ENCODE data around the gene RANBP3. TPM values are rescaled to one million over a fixed set of nuclear protein-coding genes. Genes with fewer than 3 reads are reported as not detected.

The RANBP3 gene
- total and polyA plus RNA-seq, 2 of the 8 experiments (the other 6 are each of a cell fraction or from before 2014, with no cell fraction given), result 95.4 to 122 TPM

DNA sequence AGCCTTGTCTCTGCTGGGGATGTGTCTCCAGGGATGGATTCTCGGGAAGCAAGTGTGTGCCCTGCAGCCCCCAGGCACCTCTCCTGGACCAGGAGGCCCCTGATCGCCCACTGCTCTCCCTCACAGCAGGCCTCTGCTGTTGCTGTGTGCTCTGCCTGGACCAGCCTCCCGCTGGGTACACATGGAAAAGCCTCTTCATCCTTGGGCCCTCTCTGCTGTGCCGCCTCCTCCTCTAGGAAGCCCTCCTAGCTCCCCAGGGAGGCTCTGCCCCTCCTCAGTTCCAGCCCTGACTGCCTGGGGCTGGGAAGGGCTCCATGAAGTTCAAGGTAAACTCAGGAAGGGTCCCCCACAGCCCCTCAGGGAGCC lies 86.4 kb downstream of the RANBP3 start (continued):
- TF ChIP-seq, protein P1, sequence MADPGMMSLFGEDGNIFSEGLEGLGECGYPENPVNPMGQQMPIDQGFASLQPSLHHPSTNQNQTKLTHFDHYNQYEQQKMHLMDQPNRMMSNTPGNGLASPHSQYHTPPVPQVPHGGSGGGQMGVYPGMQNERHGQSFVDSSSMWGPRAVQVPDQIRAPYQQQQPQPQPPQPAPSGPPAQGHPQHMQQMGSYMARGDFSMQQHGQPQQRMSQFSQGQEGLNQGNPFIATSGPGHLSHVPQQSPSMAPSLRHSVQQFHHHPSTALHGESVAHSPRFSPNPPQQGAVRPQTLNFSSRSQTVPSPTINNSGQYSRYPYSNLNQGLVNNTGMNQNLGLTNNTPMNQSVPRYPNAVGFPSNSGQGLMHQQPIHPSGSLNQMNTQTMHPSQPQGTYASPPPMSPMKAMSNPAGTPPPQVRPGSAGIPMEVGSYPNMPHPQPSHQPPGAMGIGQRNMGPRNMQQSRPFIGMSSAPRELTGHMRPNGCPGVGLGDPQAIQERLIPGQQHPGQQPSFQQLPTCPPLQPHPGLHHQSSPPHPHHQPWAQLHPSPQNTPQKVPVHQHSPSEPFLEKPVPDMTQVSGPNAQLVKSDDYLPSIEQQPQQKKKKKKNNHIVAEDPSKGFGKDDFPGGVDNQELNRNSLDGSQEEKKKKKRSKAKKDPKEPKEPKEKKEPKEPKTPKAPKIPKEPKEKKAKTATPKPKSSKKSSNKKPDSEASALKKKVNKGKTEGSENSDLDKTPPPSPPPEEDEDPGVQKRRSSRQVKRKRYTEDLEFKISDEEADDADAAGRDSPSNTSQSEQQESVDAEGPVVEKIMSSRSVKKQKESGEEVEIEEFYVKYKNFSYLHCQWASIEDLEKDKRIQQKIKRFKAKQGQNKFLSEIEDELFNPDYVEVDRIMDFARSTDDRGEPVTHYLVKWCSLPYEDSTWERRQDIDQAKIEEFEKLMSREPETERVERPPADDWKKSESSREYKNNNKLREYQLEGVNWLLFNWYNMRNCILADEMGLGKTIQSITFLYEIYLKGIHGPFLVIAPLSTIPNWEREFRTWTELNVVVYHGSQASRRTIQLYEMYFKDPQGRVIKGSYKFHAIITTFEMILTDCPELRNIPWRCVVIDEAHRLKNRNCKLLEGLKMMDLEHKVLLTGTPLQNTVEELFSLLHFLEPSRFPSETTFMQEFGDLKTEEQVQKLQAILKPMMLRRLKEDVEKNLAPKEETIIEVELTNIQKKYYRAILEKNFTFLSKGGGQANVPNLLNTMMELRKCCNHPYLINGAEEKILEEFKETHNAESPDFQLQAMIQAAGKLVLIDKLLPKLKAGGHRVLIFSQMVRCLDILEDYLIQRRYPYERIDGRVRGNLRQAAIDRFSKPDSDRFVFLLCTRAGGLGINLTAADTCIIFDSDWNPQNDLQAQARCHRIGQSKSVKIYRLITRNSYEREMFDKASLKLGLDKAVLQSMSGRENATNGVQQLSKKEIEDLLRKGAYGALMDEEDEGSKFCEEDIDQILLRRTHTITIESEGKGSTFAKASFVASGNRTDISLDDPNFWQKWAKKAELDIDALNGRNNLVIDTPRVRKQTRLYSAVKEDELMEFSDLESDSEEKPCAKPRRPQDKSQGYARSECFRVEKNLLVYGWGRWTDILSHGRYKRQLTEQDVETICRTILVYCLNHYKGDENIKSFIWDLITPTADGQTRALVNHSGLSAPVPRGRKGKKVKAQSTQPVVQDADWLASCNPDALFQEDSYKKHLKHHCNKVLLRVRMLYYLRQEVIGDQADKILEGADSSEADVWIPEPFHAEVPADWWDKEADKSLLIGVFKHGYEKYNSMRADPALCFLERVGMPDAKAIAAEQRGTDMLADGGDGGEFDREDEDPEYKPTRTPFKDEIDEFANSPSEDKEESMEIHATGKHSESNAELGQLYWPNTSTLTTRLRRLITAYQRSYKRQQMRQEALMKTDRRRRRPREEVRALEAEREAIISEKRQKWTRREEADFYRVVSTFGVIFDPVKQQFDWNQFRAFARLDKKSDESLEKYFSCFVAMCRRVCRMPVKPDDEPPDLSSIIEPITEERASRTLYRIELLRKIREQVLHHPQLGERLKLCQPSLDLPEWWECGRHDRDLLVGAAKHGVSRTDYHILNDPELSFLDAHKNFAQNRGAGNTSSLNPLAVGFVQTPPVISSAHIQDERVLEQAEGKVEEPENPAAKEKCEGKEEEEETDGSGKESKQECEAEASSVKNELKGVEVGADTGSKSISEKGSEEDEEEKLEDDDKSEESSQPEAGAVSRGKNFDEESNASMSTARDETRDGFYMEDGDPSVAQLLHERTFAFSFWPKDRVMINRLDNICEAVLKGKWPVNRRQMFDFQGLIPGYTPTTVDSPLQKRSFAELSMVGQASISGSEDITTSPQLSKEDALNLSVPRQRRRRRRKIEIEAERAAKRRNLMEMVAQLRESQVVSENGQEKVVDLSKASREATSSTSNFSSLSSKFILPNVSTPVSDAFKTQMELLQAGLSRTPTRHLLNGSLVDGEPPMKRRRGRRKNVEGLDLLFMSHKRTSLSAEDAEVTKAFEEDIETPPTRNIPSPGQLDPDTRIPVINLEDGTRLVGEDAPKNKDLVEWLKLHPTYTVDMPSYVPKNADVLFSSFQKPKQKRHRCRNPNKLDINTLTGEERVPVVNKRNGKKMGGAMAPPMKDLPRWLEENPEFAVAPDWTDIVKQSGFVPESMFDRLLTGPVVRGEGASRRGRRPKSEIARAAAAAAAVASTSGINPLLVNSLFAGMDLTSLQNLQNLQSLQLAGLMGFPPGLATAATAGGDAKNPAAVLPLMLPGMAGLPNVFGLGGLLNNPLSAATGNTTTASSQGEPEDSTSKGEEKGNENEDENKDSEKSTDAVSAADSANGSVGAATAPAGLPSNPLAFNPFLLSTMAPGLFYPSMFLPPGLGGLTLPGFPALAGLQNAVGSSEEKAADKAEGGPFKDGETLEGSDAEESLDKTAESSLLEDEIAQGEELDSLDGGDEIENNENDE (IDR thresholded peaks at IDR 0.05; ENCODE audit: insufficient replicate concordance, low read length), result no peak
- no peak for TF ChIP-seq POU5F1 (IDR thresholded peaks at IDR 0.05; ENCODE audit: low read depth, low read length)
- TF ChIP-seq SP1 (IDR thresholded peaks at IDR 0.05; ENCODE audit: low read depth, low read length), result no peak
- TF ChIP-seq SAP30 (IDR thresholded peaks at IDR 0.05; ENCODE audit: insufficient read depth, insufficient replicate concordance, low read length), result no peak
- no peak for TF ChIP-seq EZH2 (IDR thresholded peaks at IDR 0.05; ENCODE audit: low read depth, low read length, severe bottlenecking)

Measured in H1 (cell line).